Lung (tissue), 12 donors: ENCODE measurements around the gene IFITM10. TPM values are rescaled to one million over a fixed set of nuclear protein-coding genes. Genes with fewer than 3 reads are reported as not detected.

Experiments used
- ATAC-seq: fragments of 200-7000 bp; cut with Tn5 transposase; one replicate; pipeline ENCODE4 v1.9.1; 2020; ENCODE audit warnings: moderate number of reproducible peaks; ENCODE audit not compliant: insufficient read depth, low FRiP score
- DNase-seq, 3 donors: peaks; one replicate each; pipeline ENCODE4 v3.0.0-alpha.2; 2013 to 2017
- H3K27ac ChIP-seq, 2 donors: one replicate each; pipeline ENCODE4 v1.5.1; 2013; ENCODE audit warnings: mild to moderate bottlenecking in 2 of 2, moderate library complexity in 2 of 2, control low read depth in 1 of 2, inconsistent platforms in 1 of 2, low read depth in 1 of 2, low read length in 1 of 2
- H3K27me3 ChIP-seq, 3 donors: one replicate each; pipeline ENCODE4 v1.5.1; 2013; ENCODE audit warnings: low read length in 2 of 3; ENCODE audit not compliant: control insufficient read depth in 3 of 3, insufficient read depth in 3 of 3
- H3K36me3 ChIP-seq, 4 donors: one replicate each; pipeline ENCODE4 v1.5.1; 2013; ENCODE audit warnings: low read length in 4 of 4, mild to moderate bottlenecking in 1 of 4, moderate library complexity in 1 of 4; ENCODE audit not compliant: control insufficient read depth in 4 of 4, insufficient read depth in 4 of 4
- H3K4me1 ChIP-seq, 5 donors: one replicate each; pipeline ENCODE4 v1.5.1; 2013; ENCODE audit warnings: low read length in 5 of 5, mild to moderate bottlenecking in 2 of 5, moderate library complexity in 1 of 5; ENCODE audit not compliant: control insufficient read depth in 5 of 5, insufficient read depth in 5 of 5
- H3K4me3 ChIP-seq: one replicate; pipeline ENCODE4 v1.5.1; 2013; ENCODE audit warnings: mild to moderate bottlenecking, control low read depth, moderate library complexity
- H3K9ac ChIP-seq, 2 donors: one replicate each; pipeline ENCODE4 v1.5.1; 2013; ENCODE audit warnings: low read length in 2 of 2, control low read depth in 1 of 2; ENCODE audit not compliant: insufficient read depth in 1 of 2
- H3K9me3 ChIP-seq, 4 donors: one replicate each; pipeline ENCODE4 v1.5.1; 2013; ENCODE audit warnings: low read length in 3 of 4, mild to moderate bottlenecking in 1 of 4, moderate library complexity in 1 of 4; ENCODE audit not compliant: control insufficient read depth in 4 of 4, insufficient read depth in 3 of 4
- CTCF ChIP-seq: IDR thresholded peaks from 2 replicates; pipeline ENCODE4 v1.5.1; 2012; ENCODE audit warnings: mild to moderate bottlenecking; ENCODE audit errors: control extremely low read depth, extremely low read depth
- WGBS, 2 donors: extraction: QIAGEN DNeasy Blood & Tissue Kit; methylation state at CpG; one replicate each; pipeline ENCODE4 v1.1.7; 2013; 5-methylcytosine and 5-hydroxymethylcytosine counted together
- polyA plus RNA-seq, 2 donors: library from polyadenylated mRNA; stranded (reverse); fragments of 200-250 nt; gene quantifications; one replicate each; pipeline ENCODE4 v1.2.1, GENCODE V29; 2013
- total RNA-seq, 2 donors: library from RNA; depleted of rRNA in 1 of 2; stranded (reverse); fragments of >200 nt in 1 of 2; gene quantifications; one replicate each; pipeline ENCODE4 v1.2.1, GENCODE V29; 2014 to 2021
- donor health status: control.
- donor health status: control.
- donor health status: Bipolar disorder and iron deficiency.
- donor health status: healthy.
- donor health status: DM: yes; HTN: yes; CAD: no.

The IFITM10 gene
- total and polyA plus RNA-seq, 4 donors: 0.40 to 18.8 (median 2.7) TPM

DNA sequence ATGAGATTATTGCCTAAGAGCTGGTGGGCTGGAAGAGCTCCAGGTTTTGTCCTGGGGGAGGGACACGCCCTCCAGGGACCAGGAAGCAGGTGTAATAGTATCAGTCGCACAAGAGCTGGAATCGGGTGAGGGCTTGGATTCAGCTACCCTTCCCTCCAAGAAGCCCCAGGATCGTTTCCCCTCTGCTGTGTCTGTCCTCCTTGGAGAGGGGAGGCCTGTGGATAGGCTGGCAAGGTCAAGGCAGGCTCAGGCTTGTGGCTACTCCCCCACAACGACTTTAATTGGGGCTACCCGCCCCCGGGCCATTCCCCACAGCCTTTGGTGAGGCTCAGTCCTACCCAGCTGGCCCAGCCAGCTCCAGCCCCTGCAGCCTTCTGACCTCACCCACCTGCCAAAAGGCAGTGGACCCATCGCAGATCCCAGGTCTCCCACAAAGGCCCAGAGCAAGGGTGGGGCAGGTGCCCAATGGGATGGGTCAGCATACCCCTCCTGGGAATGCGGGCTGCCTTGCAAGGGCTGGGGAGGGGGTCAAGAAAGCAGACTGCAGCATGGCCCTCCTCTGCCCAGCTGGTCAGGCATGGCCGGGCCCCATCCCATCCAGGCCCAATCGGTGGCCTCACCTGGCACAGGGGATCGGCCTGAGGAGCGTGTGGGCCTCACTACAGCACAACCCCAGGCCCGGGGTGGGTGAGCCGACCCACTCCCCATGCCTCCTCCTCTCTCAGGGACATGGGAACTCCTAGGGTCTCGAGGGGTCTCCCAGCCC, 12.3 kb upstream of the IFITM10 start:
- no peak for ATAC-seq
- 20 to 28% methylated on average over 16 of the region's 16 CpGs for WGBS, 2 donors
- no peak for DNase-seq
- Histone ChIP-seq H3K27ac (peak overlapping the region; percentile 91 to 95), H3K9me3 (no peaks in the 10 kb centered on the region), H3K27me3 (no peaks in the 10 kb centered on the region), H3K4me1 (peaks cover 0 to 43% (median 11%) of the 10 kb centered on the region in 5 donors), H3K4me3 (peak overlapping the region; percentile 93), H3K9ac (peak overlapping the region in 1 of 2 donors; percentile 23), H3K36me3 (peaks cover 0 to 39% (median 2%) of the 10 kb centered on the region in 4 donors)
- TF ChIP-seq CTCF: no peak

DNA sequence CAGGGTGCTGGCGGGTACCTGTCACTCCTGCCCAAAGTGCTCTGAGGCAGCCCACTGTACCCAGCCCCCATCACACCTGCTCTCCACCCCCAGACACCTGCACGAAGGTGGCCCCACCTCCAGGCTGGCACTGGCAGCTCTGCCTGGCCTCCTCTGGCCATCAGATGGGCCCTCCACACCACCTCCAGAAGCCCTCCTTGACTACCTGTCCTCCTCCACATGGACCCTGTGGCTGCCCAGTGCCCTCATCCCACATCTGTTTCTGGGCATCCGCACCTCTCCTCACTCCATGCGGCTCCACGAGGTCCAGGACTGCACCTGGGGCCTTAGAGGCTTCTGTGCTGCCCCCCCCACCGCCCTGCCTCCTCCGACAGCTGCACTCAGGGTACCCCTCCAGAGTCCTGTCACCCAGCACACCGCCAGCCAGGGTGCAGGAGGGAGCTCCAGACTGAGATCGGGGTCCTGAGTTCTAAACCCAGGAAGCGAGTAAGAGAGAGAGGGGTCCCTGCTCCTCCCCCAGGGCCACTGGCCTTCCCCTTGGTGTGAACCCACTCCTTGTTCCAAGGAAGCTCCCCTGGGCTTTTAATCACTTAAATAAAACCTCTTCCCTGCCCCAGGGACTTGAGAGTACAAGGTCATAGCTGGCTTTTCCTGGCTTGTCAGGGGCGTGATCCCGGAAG, 11.6 kb upstream of the IFITM10 start:
- Histone ChIP-seq H3K27me3 (no peaks in the 10 kb centered on the region), H3K4me3 (peak overlapping the region; percentile 93), H3K27ac (peak overlapping the region; percentile 91 to 95), H3K4me1 (peaks cover 0 to 43% (median 11%) of the 10 kb centered on the region in 5 donors), H3K9ac (no peak overlapping the region), H3K36me3 (peaks cover 0 to 46% (median 5%) of the 10 kb centered on the region in 4 donors), H3K9me3 (no peaks in the 10 kb centered on the region)
- 72 to 74% methylated on average over 12 of the region's 12 CpGs for WGBS, 2 donors
- TF ChIP-seq CTCF: no peak
- DNase-seq (no peak), ATAC-seq (no peak)

DNA sequence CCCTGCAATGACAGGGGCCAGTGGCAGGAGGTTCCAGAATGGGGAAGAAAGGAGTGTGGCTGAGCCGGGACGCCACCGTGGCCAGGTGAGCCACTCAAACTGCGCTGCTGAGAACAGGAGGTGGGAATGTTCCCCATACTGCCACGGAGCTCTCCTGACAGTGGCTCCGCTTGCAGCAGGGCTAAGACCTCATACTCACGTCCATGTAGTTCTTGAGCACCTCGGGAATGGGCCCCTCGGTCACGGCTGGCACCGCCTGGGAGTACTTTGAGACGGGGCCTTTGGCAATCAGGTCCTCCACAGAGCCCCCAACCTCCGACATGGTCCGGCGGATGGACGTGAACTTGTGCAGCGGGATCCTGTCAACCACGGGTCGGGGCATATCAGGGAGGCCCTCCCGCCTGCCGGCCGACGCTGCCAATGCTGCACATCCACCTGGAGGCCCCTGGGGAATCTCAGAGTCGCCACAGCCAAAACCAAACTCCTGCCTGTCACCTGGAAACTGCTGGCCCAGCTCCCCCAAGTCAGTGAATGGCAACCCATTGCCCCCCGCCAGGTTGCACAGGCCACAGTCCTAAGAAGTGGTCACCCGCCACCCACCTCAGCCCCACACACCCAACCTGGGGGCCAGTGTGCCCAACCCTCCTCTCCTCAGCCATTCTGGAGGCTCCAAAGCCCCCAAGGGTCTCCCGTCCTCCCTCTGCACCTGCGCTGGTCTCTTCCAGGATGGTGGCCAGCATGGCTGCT, 10.9 kb upstream of the IFITM10 start:
- peaks cover 0 to 45% (median 11%) of the 10 kb centered on the region in 5 donors for H3K4me1 ChIP-seq
- no peak for TF ChIP-seq CTCF
- no peak for ATAC-seq
- peak overlapping the region; percentile 91 to 95 for H3K27ac ChIP-seq
- H3K9ac ChIP-seq: no peak overlapping the region
- no peak overlapping the region for H3K4me3 ChIP-seq
- WGBS, 2 donors: 78 to 86% methylated on average over 27 to 28 of the region's 28 CpGs
- no peaks in the 10 kb centered on the region for H3K9me3 ChIP-seq
- no peak for DNase-seq
- peaks cover 0 to 53% (median 5%) of the 10 kb centered on the region in 4 donors for H3K36me3 ChIP-seq
- no peaks in the 10 kb centered on the region for H3K27me3 ChIP-seq
